ENCODE measurements around the gene ARHGAP31.

Gene ARHGAP31

GRCh38 chr3:119296727-119297122 is 2.5 kb downstream of the ARHGAP31 start:
- ATAC-seq: peak; percentile 19
- TF ChIP-seq ESRRG (CRISPR knock-in tag; IDR thresholded peaks at IDR 0.05): no peak
- no peak for TF ChIP-seq CREB5 (CRISPR knock-in tag; IDR thresholded peaks at IDR 0.05; ENCODE audit: low read depth)
- TF ChIP-seq ISL1 (CRISPR knock-in tag; IDR thresholded peaks at IDR 0.05): 0 out of 2 replicates have a peak, but pooled peaks have one; percentile 5
- no peak for TF ChIP-seq PATZ1 (CRISPR knock-in tag; IDR thresholded peaks at IDR 0.05; ENCODE audit: borderline replicate concordance)
- no peak for TF ChIP-seq TOX (CRISPR knock-in tag; IDR thresholded peaks at IDR 0.05; ENCODE audit: borderline replicate concordance)
- TF ChIP-seq RARB (CRISPR knock-in tag; IDR thresholded peaks at IDR 0.05): no peak
- no peak for TF ChIP-seq ARNTL (CRISPR knock-in tag; IDR thresholded peaks at IDR 0.05; ENCODE audit: borderline replicate concordance, low read depth)
- no peak for TF ChIP-seq SNAI2 (CRISPR knock-in tag; IDR thresholded peaks at IDR 0.05)
- peak; percentile 37; the same call in 1 of the 2 replicates for TF ChIP-seq TSHZ2 (CRISPR knock-in tag; IDR thresholded peaks at IDR 0.05)
- TF ChIP-seq CSRNP3 (CRISPR knock-in tag; IDR thresholded peaks at IDR 0.05): no peak
- TF ChIP-seq ZNF8 (CRISPR knock-in tag; IDR thresholded peaks at IDR 0.05): no peak
- TF ChIP-seq GLIS3 (CRISPR knock-in tag; IDR thresholded peaks at IDR 0.05): no peak
- no peak for TF ChIP-seq ZNF565 (CRISPR knock-in tag; conservative IDR thresholded peaks at IDR 0.05; ENCODE audit: low read depth)
- peak; percentile 55 for TF ChIP-seq TCF4 (CRISPR knock-in tag; IDR thresholded peaks at IDR 0.05; ENCODE audit: borderline replicate concordance)
- no peak for TF ChIP-seq ZC3H10 (CRISPR knock-in tag; IDR thresholded peaks at IDR 0.05)
- TF ChIP-seq BACH2 (CRISPR knock-in tag; IDR thresholded peaks at IDR 0.05; ENCODE audit: borderline replicate concordance): no peak
- no peak for TF ChIP-seq ZNF70 (CRISPR knock-in tag; IDR thresholded peaks at IDR 0.05)

- ATAC-seq: no peak
Measured at GRCh38 chr3:119297169-119297568, 3.0 kb downstream of the ARHGAP31 start.

GRCh38 chr3:119298565-119298941 is 4.4 kb downstream of the ARHGAP31 start:
- TF ChIP-seq TCF4 (CRISPR knock-in tag; IDR thresholded peaks at IDR 0.05; ENCODE audit: borderline replicate concordance): no peak
- no peak for ATAC-seq

More at GRCh38 chr3:119297169-119297568, 3.0 kb downstream of the ARHGAP31 start:
- TF ChIP-seq PATZ1 (CRISPR knock-in tag; IDR thresholded peaks at IDR 0.05; ENCODE audit: borderline replicate concordance) (no peak), TOX (CRISPR knock-in tag; IDR thresholded peaks at IDR 0.05; ENCODE audit: borderline replicate concordance) (no peak), ZNF565 (CRISPR knock-in tag; conservative IDR thresholded peaks at IDR 0.05; ENCODE audit: low read depth) (no peak), ZFP3 (CRISPR knock-in tag; IDR thresholded peaks at IDR 0.05) (no peak)

- no peak for ATAC-seq
- TF ChIP-seq POU6F1 (CRISPR knock-in tag; IDR thresholded peaks at IDR 0.05; ENCODE audit: borderline replicate concordance, low read depth) (no peak), GLIS3 (CRISPR knock-in tag; IDR thresholded peaks at IDR 0.05) (no peak), RARB (CRISPR knock-in tag; IDR thresholded peaks at IDR 0.05) (no peak), CSDC2 (CRISPR knock-in tag; IDR thresholded peaks at IDR 0.05) (no peak), TOX (CRISPR knock-in tag; IDR thresholded peaks at IDR 0.05; ENCODE audit: borderline replicate concordance) (no peak), CSRNP3 (CRISPR knock-in tag; IDR thresholded peaks at IDR 0.05) (no peak), ARNTL (CRISPR knock-in tag; IDR thresholded peaks at IDR 0.05; ENCODE audit: borderline replicate concordance, low read depth) (no peak), TSHZ2 (CRISPR knock-in tag; IDR thresholded peaks at IDR 0.05) (no peak)
Measured at GRCh38 chr3:119300991-119301391, 6.8 kb downstream of the ARHGAP31 start.

Data from SK-N-SH treated with all-trans-retinoic acid at 6 μM for 48 hours (cell line).